Natural killer cell (primary cell): ENCODE results near the gene RAD51B. TPM values are rescaled to one million over a fixed set of nuclear protein-coding genes. Genes with fewer than 3 reads are reported as not detected.
A peak's percentile ranks its signal among the peaks of the same experiment; 100 is the strongest.

Experiments
- ATAC-seq, 3 donors: fragments of 150-1000 bp in 2 of 3; fragments of 200-7000 bp in 1 of 3; cut with Tn5 transposase; 1 replicate in 1 of 3; 2 replicates in 2 of 3; pipeline ENCODE4 v1.10.0; 2021; ENCODE audit warnings: mild to moderate bottlenecking in 2 of 3, moderate library complexity in 2 of 3
- DNase-seq, 2 donors: peaks; one replicate each; pipeline versions ENCODE4 v3.0.0 to v3.0.0-alpha.2; 2013 to 2021; ENCODE audit warnings: mixed read lengths in 1 of 2
- H3K27ac ChIP-seq: one replicate; pipeline ENCODE4 v1.5.1; 2013; ENCODE audit warnings: mild to moderate bottlenecking, low read length
- H3K27me3 ChIP-seq: one replicate; pipeline ENCODE4 v1.6.1; 2013; ENCODE audit warnings: low read length; ENCODE audit not compliant: control insufficient read depth, insufficient read depth
- H3K36me3 ChIP-seq: one replicate; pipeline ENCODE4 v1.6.1; 2013; ENCODE audit warnings: low read length; ENCODE audit not compliant: control insufficient read depth, insufficient read depth
- H3K4me1 ChIP-seq: one replicate; pipeline ENCODE4 v1.6.1; 2013; ENCODE audit warnings: low read length; ENCODE audit not compliant: control insufficient read depth, insufficient read depth
- H3K4me3 ChIP-seq: one replicate; pipeline ENCODE4 v1.5.1; 2013; ENCODE audit warnings: low read length
- H3K9me3 ChIP-seq: one replicate; pipeline ENCODE4 v1.6.1; 2013; ENCODE audit warnings: low read length; ENCODE audit not compliant: control insufficient read depth, insufficient read depth
- H3K27ac Mint-ChIP-seq, 2 donors: one replicate each; pipeline ENCODE4 v1.8.0; 2022; ENCODE audit warnings: mild to moderate bottlenecking in 2 of 2, mixed read lengths in 2 of 2, moderate library complexity in 1 of 2
- H3K27me3 Mint-ChIP-seq, 2 donors: one replicate each; pipeline ENCODE4 v1.8.0; 2022; ENCODE audit warnings: low read depth in 2 of 2, mixed read lengths in 2 of 2
- H3K36me3 Mint-ChIP-seq: one replicate; pipeline ENCODE4 v1.8.0; 2022; ENCODE audit warnings: mixed read lengths
- H3K4me1 Mint-ChIP-seq, 2 donors: one replicate each; pipeline ENCODE4 v1.8.0; 2022; ENCODE audit warnings: mixed read lengths in 2 of 2
- H3K4me3 Mint-ChIP-seq: one replicate; pipeline ENCODE4 v1.8.0; 2022; ENCODE audit warnings: mild to moderate bottlenecking, moderate library complexity, mixed read lengths
- H3K9me3 Mint-ChIP-seq, 2 donors: one replicate each; pipeline ENCODE4 v1.8.0; 2022; ENCODE audit warnings: mixed read lengths in 2 of 2
- WGBS: methylation state at CpG from one replicate; pipeline ENCODE4 v1.1.7; 2013; ENCODE audit warnings: missing lambda C conversion rate; ENCODE audit not compliant: insufficient coverage; 5-methylcytosine and 5-hydroxymethylcytosine counted together
- intact Hi-C: fragments of 100-400 bp; cut with micrococcal nuclease; formaldehyde crosslinking; loops from one replicate; pipeline ENCODE4 v1.14.2; 2022
- total RNA-seq, 4 donors: library from RNA; stranded (reverse); fragments of 120-200 nt in 1 of 4; gene quantifications; one replicate each; pipeline versions ENCODE4 v1.2.3 to v1.2.4, GENCODE V29; 2013 to 2022
- TF ChIP-seq, protein P1 (sequence below): fragments of 200-600 bp; IDR thresholded peaks from one replicate; pipeline ENCODE4 v1.8.0; 2022; ENCODE audit warnings: antibody characterized with exemption

The RAD51B gene
- total RNA-seq, 3 donors from 2014 or later (not counting 1 experiment from before 2014, with no cell fraction given) = 28.1 to 37.6 (median 28.6) TPM

GRCh38 chr14:68137704-68138619 is 318.4 kb downstream of the RAD51B start:
- no peaks in the 10 kb centered on the region for H3K9me3 Mint-ChIP-seq
- no peaks in the 10 kb centered on the region for H3K27me3 ChIP-seq
- TF ChIP-seq, protein P1, sequence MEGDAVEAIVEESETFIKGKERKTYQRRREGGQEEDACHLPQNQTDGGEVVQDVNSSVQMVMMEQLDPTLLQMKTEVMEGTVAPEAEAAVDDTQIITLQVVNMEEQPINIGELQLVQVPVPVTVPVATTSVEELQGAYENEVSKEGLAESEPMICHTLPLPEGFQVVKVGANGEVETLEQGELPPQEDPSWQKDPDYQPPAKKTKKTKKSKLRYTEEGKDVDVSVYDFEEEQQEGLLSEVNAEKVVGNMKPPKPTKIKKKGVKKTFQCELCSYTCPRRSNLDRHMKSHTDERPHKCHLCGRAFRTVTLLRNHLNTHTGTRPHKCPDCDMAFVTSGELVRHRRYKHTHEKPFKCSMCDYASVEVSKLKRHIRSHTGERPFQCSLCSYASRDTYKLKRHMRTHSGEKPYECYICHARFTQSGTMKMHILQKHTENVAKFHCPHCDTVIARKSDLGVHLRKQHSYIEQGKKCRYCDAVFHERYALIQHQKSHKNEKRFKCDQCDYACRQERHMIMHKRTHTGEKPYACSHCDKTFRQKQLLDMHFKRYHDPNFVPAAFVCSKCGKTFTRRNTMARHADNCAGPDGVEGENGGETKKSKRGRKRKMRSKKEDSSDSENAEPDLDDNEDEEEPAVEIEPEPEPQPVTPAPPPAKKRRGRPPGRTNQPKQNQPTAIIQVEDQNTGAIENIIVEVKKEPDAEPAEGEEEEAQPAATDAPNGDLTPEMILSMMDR = peak; percentile 9
- no peaks in the 10 kb centered on the region for H3K36me3 ChIP-seq
- no peak for ATAC-seq
- no peaks in the 10 kb centered on the region for H3K27me3 Mint-ChIP-seq
- WGBS = 84% methylated on average over 2 of the region's 3 CpGs
- H3K4me1 Mint-ChIP-seq = no peaks in the 10 kb centered on the region
- H3K9me3 ChIP-seq = no peaks in the 10 kb centered on the region
- intact Hi-C loops = no loop called here
- no peaks in the 10 kb centered on the region for H3K36me3 Mint-ChIP-seq
- no peak overlapping the region for H3K27ac Mint-ChIP-seq
- no peak overlapping the region for H3K4me3 Mint-ChIP-seq
- no peak for DNase-seq
- H3K4me3 ChIP-seq = no peak overlapping the region
- H3K4me1 ChIP-seq = no peaks in the 10 kb centered on the region
- H3K27ac ChIP-seq = no peak overlapping the region

DNA sequence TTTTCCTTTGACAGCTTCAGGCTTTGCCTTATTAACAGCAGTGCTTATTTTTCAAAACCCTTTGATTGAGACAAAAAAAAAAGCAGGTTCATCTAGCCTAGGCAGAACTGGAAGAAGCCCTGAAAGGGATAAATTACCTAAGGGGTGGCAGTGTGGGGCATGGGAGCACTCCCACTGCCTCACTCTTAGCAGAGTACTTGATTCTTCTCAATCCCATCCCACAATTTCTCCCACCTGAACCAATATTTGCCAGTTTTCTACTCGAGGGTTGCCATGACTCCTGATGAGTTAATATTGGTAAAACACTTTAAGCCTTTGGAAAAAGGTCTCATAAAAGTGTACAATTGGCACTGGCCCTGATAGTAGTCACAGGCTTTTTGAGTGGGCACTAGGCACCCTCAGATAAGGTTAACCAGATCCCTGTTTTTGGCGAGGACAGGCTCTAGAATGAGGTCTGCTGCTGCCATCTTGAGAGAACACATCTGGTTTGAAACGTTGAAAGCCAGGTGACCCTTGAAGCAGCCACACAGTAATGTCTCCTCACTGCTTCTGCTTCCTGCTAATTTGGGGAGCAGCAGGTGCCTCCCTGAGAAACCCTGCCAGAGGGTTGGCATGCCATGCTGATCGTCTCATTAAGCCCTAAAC is 320.0 kb downstream of the RAD51B start:
- Mint-ChIP-seq H3K4me1 (peaks cover 9 to 12% of the 10 kb centered on the region in 2 donors), H3K27ac (no peak overlapping the region), H3K4me3 (no peak overlapping the region), H3K36me3 (no peaks in the 10 kb centered on the region), H3K27me3 (no peaks in the 10 kb centered on the region), H3K9me3 (no peaks in the 10 kb centered on the region)
- Histone ChIP-seq H3K27me3 (no peaks in the 10 kb centered on the region), H3K4me3 (no peak overlapping the region), H3K36me3 (no peaks in the 10 kb centered on the region), H3K27ac (no peak overlapping the region), H3K4me1 (no peaks in the 10 kb centered on the region), H3K9me3 (no peaks in the 10 kb centered on the region)
- intact Hi-C loops = no loop called here
- TF ChIP-seq, protein P1 = no peak
- WGBS = 82% methylated on average over 4 of the region's 4 CpGs
- ATAC-seq (no peak), DNase-seq (no peak)

DNA sequence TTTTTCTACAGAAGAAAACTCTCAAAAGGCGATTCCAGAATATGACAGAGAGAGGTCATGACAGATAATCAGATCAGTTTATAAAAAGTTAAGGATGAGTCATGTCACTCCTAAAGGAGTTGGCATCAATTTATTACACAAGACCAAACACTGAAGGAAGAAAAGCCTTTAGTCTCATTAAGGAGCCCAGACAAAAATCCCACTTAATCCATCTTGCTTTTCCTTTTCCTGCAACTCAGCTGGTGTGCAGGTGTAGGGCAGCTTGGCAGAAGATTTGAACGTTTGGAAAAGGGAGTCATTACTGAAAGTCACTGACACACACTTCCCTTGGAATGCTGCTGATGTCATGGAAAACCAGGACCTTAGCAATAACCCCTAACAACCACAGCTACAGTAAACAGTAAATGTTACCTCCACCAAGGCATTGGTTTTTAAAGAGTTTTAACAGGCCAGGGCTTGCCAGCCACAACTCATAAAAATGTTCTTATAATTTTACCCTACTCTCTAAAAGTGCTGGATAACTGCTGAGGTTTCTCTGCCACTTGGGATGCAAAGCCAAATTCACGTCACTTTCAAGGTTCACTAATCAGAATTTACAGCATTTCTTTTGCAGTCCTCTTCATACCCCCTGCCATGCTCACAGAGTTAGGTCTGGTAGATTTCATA is 320.6 kb downstream of the RAD51B start:
- peaks cover 9 to 12% of the 10 kb centered on the region in 2 donors for H3K4me1 Mint-ChIP-seq
- H3K27me3 Mint-ChIP-seq = no peaks in the 10 kb centered on the region
- intact Hi-C loops = no loop called here
- Histone ChIP-seq H3K4me3 (no peak overlapping the region), H3K36me3 (no peaks in the 10 kb centered on the region), H3K9me3 (no peaks in the 10 kb centered on the region), H3K27me3 (no peaks in the 10 kb centered on the region), H3K4me1 (no peaks in the 10 kb centered on the region), H3K27ac (no peak overlapping the region)
- WGBS = 74% methylated on average over 2 of the region's 3 CpGs
- DNase-seq (no peak), ATAC-seq (no peak)
- H3K9me3 Mint-ChIP-seq = no peaks in the 10 kb centered on the region
- TF ChIP-seq, protein P1 = no peak
- H3K27ac Mint-ChIP-seq = no peak overlapping the region
- no peaks in the 10 kb centered on the region for H3K36me3 Mint-ChIP-seq
- H3K4me3 Mint-ChIP-seq = no peak overlapping the region
